Activated CD8-positive, alpha-beta memory T cell treated with anti-CD3 and anti-CD28 coated beads for 1 hour (primary cell): ENCODE data around the gene SIK1.
"Not testable (repeated sequence)": the region's sequence is repeated elsewhere in the genome, so short reads cannot be mapped to it uniquely, and the experiment has no call there.

ENCODE experiments used
- DNase-seq, 2 donors: peaks; one replicate each; pipeline ENCODE4 v3.0.0-alpha.2; 2020; ENCODE audit warnings: low read depth in 1 of 2; ENCODE audit errors: extremely low read depth in 1 of 2

SIK1 gene

GRCh38 chr21:43440835-43441727 lies 14.2 kb upstream of the SIK1 start:
- DNase-seq: not testable (repeated sequence)

- DNase-seq: not testable (repeated sequence)
These were observed 12.6 kb upstream of the SIK1 start for GRCh38 chr21:43439316-43440075.

- DNase-seq: not testable (repeated sequence)
These were observed 9.3 kb upstream of the SIK1 start for GRCh38 chr21:43436272-43436671.

GRCh38 chr21:43433340-43434136 lies 6.6 kb upstream of the SIK1 start:
- not testable (repeated sequence) for DNase-seq

GRCh38 chr21:43430830-43431416 lies 4.0 kb upstream of the SIK1 start:
- not testable (repeated sequence) for DNase-seq

GRCh38 chr21:43428964-43429363 lies 2.0 kb upstream of the SIK1 start:
- DNase-seq: not testable (repeated sequence)

GRCh38 chr21:43427242-43427559 lies 270 bp upstream of the SIK1 start:
- not testable (repeated sequence) for DNase-seq

- DNase-seq: not testable (repeated sequence)
These were observed 927 bp downstream of the SIK1 start for GRCh38 chr21:43426004-43426403.

GRCh38 chr21:43419475-43419874 lies 7.5 kb downstream of the SIK1 start:
- not testable (repeated sequence) for DNase-seq

- not testable (repeated sequence) for DNase-seq
These were observed 12.4 kb downstream of the SIK1 start for GRCh38 chr21:43414576-43414975.

GRCh38 chr21:43412020-43412788 lies 14.7 kb downstream of the SIK1 start:
- not testable (repeated sequence) for DNase-seq

- not testable (repeated sequence) for DNase-seq
These were observed 16.4 kb downstream of the SIK1 start for GRCh38 chr21:43410456-43411068.

GRCh38 chr21:43407139-43407538 lies 19.8 kb downstream of the SIK1 start:
- DNase-seq: not testable (repeated sequence)

- DNase-seq: not testable (repeated sequence)
These were observed 22.5 kb downstream of the SIK1 start for GRCh38 chr21:43404450-43404849.

GRCh38 chr21:43403651-43404430 lies 23.1 kb downstream of the SIK1 start:
- not testable (repeated sequence) for DNase-seq

GRCh38 chr21:43401125-43401524 lies 25.8 kb downstream of the SIK1 start:
- not testable (repeated sequence) for DNase-seq

GRCh38 chr21:43399595-43400015 lies 27.3 kb downstream of the SIK1 start:
- not testable (repeated sequence) for DNase-seq

GRCh38 chr21:43399136-43399535 lies 27.8 kb downstream of the SIK1 start:
- DNase-seq: not testable (repeated sequence)

- not testable (repeated sequence) for DNase-seq
These were observed 28.4 kb downstream of the SIK1 start for GRCh38 chr21:43398533-43398932.
